ENCODE measurements around the gene MESP2.
"Not testable (repeated sequence)": the region's sequence is repeated elsewhere in the genome, so short reads cannot be mapped to it uniquely, and the experiment has no call there.

MESP2 gene

GRCh38 chr15:89777782-89778380, 1.7 kb downstream of the MESP2 start:
- DNase-seq (ENCODE audit: low read depth in 2 of 2) = no peak

- DNase-seq (ENCODE audit: low read depth in 2 of 2) = no peak
Observed at GRCh38 chr15:89778861-89779260, 2.7 kb downstream of the MESP2 start.

- DNase-seq (ENCODE audit: low read depth in 2 of 2) = no peak
Observed at GRCh38 chr15:89780601-89781000, 4.5 kb downstream of the MESP2 start.

- no peak for DNase-seq (ENCODE audit: low read depth in 2 of 2)
Observed at GRCh38 chr15:89781055-89781454, 4.9 kb downstream of the MESP2 start.

GRCh38 chr15:89781891-89782618, 5.9 kb downstream of the MESP2 start:
- DNase-seq (ENCODE audit: low read depth in 2 of 2) = no peak

- not testable (repeated sequence) for DNase-seq (ENCODE audit: low read depth in 2 of 2)
Observed at GRCh38 chr15:89782619-89782950, 6.5 kb downstream of the MESP2 start.

- no peak for DNase-seq (ENCODE audit: low read depth in 2 of 2)
Observed at GRCh38 chr15:89783111-89783860, 7.2 kb downstream of the MESP2 start.

GRCh38 chr15:89783861-89784685, 7.9 kb downstream of the MESP2 start:
- no peak for DNase-seq (ENCODE audit: low read depth in 2 of 2)

GRCh38 chr15:89784686-89784960, 8.5 kb downstream of the MESP2 start:
- no peak for DNase-seq (ENCODE audit: low read depth in 2 of 2)

- no peak for DNase-seq (ENCODE audit: low read depth in 2 of 2)
Observed at GRCh38 chr15:89785064-89785773, 9.1 kb downstream of the MESP2 start.

- no peak for DNase-seq (ENCODE audit: low read depth in 2 of 2)
Observed at GRCh38 chr15:89785774-89786140, 9.6 kb downstream of the MESP2 start.

GRCh38 chr15:89787944-89788343, 11.8 kb downstream of the MESP2 start:
- DNase-seq (ENCODE audit: low read depth in 2 of 2) = no peak

GRCh38 chr15:89788585-89788984, 12.5 kb downstream of the MESP2 start:
- DNase-seq (ENCODE audit: low read depth in 2 of 2) = not testable (repeated sequence)

GRCh38 chr15:89790206-89790605, 14.1 kb downstream of the MESP2 start:
- DNase-seq (ENCODE audit: low read depth in 2 of 2) = no peak

- DNase-seq (ENCODE audit: low read depth in 2 of 2) = no peak
Observed at GRCh38 chr15:89790661-89791060, 14.5 kb downstream of the MESP2 start.

GRCh38 chr15:89792106-89792805, 16.1 kb downstream of the MESP2 start:
- DNase-seq (ENCODE audit: low read depth in 2 of 2) = no peak

- no peak for DNase-seq (ENCODE audit: low read depth in 2 of 2)
Observed at GRCh38 chr15:89794627-89795241, 18.6 kb downstream of the MESP2 start.

GRCh38 chr15:89795996-89796395, 19.9 kb downstream of the MESP2 start:
- no peak for DNase-seq (ENCODE audit: low read depth in 2 of 2)

GRCh38 chr15:89797678-89798201, 21.6 kb downstream of the MESP2 start:
- DNase-seq (ENCODE audit: low read depth in 2 of 2) = no peak

Measured in stimulated activated CD4-positive, alpha-beta T cell treated with anti-CD3 and anti-CD28 coated beads, Interleukin-4, amount 100 ng/mL, for 48 hours (primary cell).